Ishikawa (cell line): ENCODE results near the gene MS4A13.

ENCODE experiments used
- CEBPB ChIP-seq: IDR thresholded peaks from 2 replicates; pipeline ENCODE4 v1.6.1; 2012
- CREB1 ChIP-seq: IDR thresholded peaks from 2 replicates; pipeline ENCODE4 v1.6.1; 2012; ENCODE audit warnings: low read depth
- EP300 ChIP-seq: IDR thresholded peaks from 2 replicates; pipeline ENCODE4 v1.6.1; 2012; ENCODE audit warnings: borderline replicate concordance
- FOXM1 ChIP-seq: IDR thresholded peaks from 2 replicates; pipeline ENCODE4 v1.6.1; 2012; ENCODE audit warnings: low read depth, borderline replicate concordance
- MAX ChIP-seq: IDR thresholded peaks from 2 replicates; pipeline ENCODE4 v1.6.1; 2012
- NFIC ChIP-seq: IDR thresholded peaks from 2 replicates; pipeline ENCODE4 v1.6.1; 2012
- RAD21 ChIP-seq: IDR thresholded peaks from 2 replicates; pipeline ENCODE4 v1.6.1; 2012; ENCODE audit warnings: low read depth
- REST ChIP-seq: IDR thresholded peaks from 2 replicates; pipeline ENCODE4 v1.6.1; 2012; ENCODE audit warnings: low read depth, mild to moderate bottlenecking
- TEAD4 ChIP-seq: IDR thresholded peaks from 2 replicates; pipeline ENCODE4 v1.6.1; 2012
- YY1 ChIP-seq: IDR thresholded peaks from 2 replicates; pipeline ENCODE4 v1.6.1; 2012; ENCODE audit warnings: low read depth

- TF ChIP-seq FOXM1 (no peak), CEBPB (no peak), EP300 (no peak), NFIC (no peak), YY1 (no peak), MAX (no peak), RAD21 (no peak), REST (no peak), CREB1 (no peak), TEAD4 (no peak)
Measured at GRCh38 chr11:60502221-60502775, 12.9 kb upstream of the MS4A13 start.
